HuH-7 (cell line): ENCODE measurements around the gene DUSP7.
A peak's percentile ranks its signal among the peaks of the same experiment; 100 is the strongest.

ENCODE experiments used
- DNase-seq: peaks from one replicate; pipeline ENCODE4 v3.0.0; 2011; ENCODE audit warnings: low spot score

Gene DUSP7

DNA sequence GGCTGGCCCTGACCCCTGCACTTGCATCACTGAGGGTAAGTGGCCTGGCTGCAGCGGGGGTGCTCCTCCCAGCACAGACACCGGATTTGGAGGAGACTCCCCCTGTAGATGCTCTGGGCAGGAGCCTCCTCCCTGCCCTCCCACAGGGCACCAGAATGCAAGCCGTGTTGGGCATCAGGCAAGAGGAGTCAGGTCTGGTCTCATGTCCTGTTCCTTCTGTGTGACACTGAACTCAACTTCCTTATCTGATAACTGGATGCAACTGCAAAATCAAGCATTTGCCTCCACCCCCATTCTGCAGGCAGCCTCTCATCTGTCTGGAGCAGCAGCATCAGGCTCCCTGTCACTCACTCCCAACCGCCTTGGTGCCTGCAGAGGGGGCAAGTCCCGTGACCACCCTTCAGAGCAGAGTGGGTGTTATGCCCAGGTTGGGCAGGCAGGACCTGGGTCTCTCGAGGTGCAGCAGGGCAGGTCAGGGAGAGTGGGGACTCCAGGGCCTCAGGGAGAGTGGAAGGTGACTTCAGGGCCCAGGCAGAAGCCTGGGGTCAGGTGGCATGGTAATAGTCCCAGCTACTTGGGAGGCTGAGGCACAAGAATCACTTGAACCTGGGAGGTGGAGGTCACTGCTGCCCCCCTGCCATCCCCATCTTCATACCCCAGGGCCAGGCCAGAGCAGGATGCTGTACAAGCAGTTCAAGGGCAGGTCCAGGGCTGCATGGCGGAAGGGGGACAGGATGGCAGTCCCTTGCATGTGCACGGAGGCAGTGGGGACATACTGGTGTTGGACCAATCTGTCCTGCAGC, 50.2 kb downstream of the DUSP7 start:
- DNase-seq, result no peak

DNA sequence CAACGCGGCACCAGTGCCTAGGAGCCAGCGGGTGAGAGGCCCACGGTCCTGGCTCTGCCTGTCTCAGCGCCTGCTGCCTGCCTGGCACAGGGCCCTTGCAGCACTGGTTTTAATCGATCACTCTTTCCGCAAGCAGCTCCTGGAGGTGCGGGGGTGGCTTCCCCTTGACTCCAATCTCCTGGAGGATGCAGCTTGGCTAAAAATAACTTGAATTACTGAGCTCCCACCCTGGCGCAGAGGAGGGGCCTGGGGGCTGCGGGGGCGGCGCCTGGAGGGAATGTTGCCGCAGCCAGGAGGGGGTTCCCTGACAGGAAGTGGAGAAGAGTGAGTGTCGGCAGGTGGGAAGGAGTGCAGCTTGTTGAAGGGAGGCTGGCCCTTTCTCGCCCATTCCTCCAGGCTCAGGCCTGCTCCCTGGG, 50.8 kb downstream of the DUSP7 start:
- no peak for DNase-seq

DNA sequence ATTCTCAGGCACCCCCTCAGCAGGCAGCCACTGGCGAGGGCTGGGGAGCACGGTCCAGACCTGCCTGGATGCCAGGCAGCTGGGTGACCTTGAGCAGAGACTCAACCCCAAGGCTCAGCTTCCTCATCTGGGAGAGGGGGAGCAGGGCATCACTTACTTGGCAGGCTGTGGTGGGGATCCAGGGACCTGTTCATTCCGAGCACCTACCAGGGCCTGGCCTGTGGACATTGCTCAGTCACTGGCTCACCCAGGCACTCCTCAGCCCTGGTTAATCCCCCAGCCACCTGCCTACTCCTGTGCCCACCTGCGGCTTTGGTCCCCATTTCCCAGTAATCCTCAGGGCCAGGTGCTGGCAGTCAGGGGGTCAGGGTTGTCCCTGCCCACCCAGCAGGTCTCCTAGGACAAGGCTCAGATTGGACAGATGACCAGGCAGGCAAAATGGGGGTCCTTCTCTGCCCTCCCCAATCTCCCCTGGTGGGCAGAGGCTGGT, 51.4 kb downstream of the DUSP7 start:
- no peak for DNase-seq

DNA sequence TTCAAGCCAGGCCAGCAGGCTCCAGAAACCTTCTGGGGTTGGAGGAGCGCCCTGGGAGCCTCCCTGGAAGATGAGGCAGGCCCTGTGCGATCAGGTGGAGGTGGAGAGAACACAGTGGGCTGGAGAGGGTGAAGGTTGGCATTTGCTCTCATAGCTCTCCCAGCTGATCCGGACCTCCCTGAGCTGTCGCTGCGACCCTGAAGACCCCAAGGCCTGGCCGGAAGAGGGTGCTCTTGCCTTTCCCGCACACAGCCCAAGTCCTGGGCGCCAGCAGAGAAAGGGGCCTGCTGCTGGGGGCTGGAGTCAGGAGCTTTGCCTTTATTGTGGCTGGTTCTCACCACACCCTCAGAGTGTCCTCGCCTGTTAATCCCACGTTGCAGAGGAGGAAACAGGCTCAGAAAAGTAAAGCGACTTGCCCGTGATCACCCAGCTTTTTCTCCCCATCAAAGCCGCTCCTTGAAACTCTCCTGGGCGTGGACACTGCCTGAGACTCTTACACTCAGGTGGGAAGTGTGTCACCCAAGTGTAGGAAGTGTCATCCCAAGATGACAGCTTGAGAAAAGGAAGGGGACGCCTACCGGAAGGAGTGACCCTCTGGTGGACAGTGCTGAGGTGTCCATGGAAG, 52.1 kb downstream of the DUSP7 start:
- peak; percentile 82 for DNase-seq

DNA sequence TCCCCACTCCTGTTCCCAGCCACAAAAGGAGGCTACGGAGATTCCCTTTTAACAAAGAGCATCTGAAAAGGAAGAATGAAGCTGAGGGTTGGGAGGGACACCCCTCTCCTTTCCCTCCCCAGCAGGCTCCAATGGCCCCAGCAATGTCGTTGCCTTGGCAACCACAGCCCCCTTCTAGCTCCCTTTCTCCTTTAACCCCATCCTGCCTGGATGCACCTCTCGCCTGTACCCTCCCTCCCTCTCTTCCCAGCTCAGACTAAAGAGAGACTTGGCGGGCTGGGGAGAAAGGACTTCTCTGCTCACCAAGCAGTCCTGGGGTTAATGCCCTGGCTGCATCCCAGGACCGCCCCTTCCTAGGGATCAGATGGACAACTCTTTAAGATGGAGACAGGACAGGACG, 53.6 kb downstream of the DUSP7 start:
- no peak for DNase-seq

DNA sequence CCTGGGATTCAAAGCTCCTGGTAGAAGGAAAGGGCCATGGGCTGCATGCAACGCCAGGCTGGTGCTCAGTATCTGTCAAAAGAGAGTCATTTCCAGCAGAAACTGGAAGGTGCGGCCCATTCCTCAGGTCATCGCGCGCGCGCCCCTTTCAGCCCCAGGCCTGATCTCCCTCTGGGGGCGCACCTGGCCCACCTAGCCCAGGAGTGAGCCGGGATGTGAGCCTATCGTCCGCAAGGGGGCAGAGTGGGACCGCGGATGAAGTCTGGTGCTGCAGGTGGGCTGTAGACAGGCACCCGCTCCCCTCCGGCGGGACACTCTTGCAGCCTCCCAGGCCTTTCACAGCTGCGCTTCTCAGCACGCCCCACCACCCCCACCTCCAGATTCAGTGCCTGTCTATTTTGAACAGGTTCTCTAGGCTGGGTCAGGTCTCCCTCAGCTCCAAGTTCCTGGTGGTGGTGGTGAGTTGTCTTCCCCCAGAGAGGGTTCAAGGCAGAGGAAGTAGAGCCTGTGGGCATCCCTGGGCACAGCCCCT, 54.9 kb downstream of the DUSP7 start:
- peak; percentile 95 for DNase-seq

DNA sequence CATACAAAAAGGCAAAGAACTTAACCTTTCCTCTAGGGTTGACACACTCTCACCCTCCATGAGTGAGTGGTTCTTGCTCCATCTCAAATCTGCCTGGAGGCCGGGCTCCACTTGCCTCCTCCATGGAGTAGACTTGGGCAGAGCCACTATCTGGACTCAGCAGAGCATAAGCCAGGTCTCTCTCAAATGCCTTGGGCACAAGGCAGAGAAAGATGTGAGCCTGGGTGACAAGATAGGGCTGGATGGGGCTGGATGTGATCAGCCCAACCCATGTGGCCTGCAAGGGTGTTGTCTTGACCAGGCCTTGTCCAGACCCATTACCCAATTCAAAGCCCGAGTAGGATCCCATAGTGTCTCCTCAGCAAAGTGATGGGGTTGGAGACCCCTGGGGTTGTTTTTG, 56.5 kb downstream of the DUSP7 start:
- DNase-seq, result no peak
